Upper lobe of left lung (tissue), 6 donors: ENCODE data around the gene KIAA1217. TPM values are rescaled to one million over a fixed set of nuclear protein-coding genes. Genes with fewer than 3 reads are reported as not detected.
A peak's percentile ranks its signal among the peaks of the same experiment; 100 is the strongest.

Experiments used
- ATAC-seq, 2 donors: fragments of 200-7000 bp; cut with Tn5 transposase; one replicate each; pipeline ENCODE4 v1.9.1; 2022; ENCODE audit warnings: mild to moderate bottlenecking in 2 of 2, moderate library complexity in 2 of 2; ENCODE audit not compliant: low FRiP score in 2 of 2
- DNase-seq, 2 donors: peaks; one replicate each; pipeline ENCODE4 v3.0.0-alpha.2; 2019 to 2020
- H3K27ac ChIP-seq, 4 donors: fragments of 200-600 bp; sonication (generic); one replicate each; pipeline ENCODE4 v1.5.1; 2016 to 2019
- H3K27me3 ChIP-seq, 4 donors: fragments of 200-600 bp; sonication (generic); one replicate each; pipeline ENCODE4 v1.5.1; 2017 to 2019
- H3K36me3 ChIP-seq, 4 donors: fragments of 200-600 bp; sonication (generic); one replicate each; pipeline ENCODE4 v1.5.1; 2016 to 2019
- H3K4me1 ChIP-seq, 4 donors: fragments of 200-600 bp; sonication (generic); one replicate each; pipeline ENCODE4 v1.5.1; 2018 to 2019
- H3K4me3 ChIP-seq, 4 donors: fragments of 200-600 bp; sonication (generic); one replicate each; pipeline ENCODE4 v1.5.1; 2017 to 2019; ENCODE audit warnings: mild to moderate bottlenecking in 2 of 4, moderate library complexity in 1 of 4
- H3K9me3 ChIP-seq, 4 donors: fragments of 200-600 bp; sonication (generic); one replicate each; pipeline ENCODE4 v1.5.1; 2018 to 2019
- EP300 ChIP-seq, 4 donors: sonication (generic); formaldehyde crosslinking; IDR thresholded peaks; one replicate each; pipeline ENCODE4 v1.5.1; 2017; ENCODE audit warnings: antibody characterized with exemption in 4 of 4, control low read depth in 2 of 4
- POLR2A ChIP-seq, 4 donors: fragments of 450-650 bp; IDR thresholded peaks; one replicate each; pipeline ENCODE4 v1.5.1; 2016 to 2017; ENCODE audit warnings: antibody characterized with exemption in 4 of 4, mild to moderate bottlenecking in 2 of 4
- POLR2AphosphoS5 ChIP-seq, 2 donors: sonication (generic); formaldehyde crosslinking; IDR thresholded peaks; one replicate each; pipeline ENCODE4 v1.5.1; 2017; ENCODE audit warnings: antibody characterized with exemption in 2 of 2
- WGBS, 2 donors: methylation state at CpG; one replicate each; pipeline ENCODE4 v1.1.5; 2017 to 2018; 5-methylcytosine and 5-hydroxymethylcytosine counted together
- total RNA-seq, 6 donors: library from RNA; depleted of rRNA in 4 of 6; stranded (reverse); fragments of >200 nt in 4 of 6; gene quantifications; one replicate each; pipeline versions ENCODE4 v1.1.0 to v1.2.1, GENCODE V29; 2016 to 2021
- TF ChIP-seq, protein P1 (sequence below), 6 experiments: fragments of 450-650 bp in 4 of 6; fragments of 200-600 bp in 2 of 6; sonication (generic) in 2 of 6; IDR thresholded peaks; one replicate each; pipeline ENCODE4 v1.5.1; 2016 to 2019; ENCODE audit warnings: antibody characterized with exemption in 6 of 6
- donor health status: DM: no; HTN: no; CAD: no; lungs with moderate emphysema.
- donor health status: DM: no; HTN: yes; CAD: no; lungs with severe emphysema.

The KIAA1217 gene
- total RNA-seq, 6 donors from 2014 or later: 18.4 to 109 (median 41.0) TPM

DNA sequence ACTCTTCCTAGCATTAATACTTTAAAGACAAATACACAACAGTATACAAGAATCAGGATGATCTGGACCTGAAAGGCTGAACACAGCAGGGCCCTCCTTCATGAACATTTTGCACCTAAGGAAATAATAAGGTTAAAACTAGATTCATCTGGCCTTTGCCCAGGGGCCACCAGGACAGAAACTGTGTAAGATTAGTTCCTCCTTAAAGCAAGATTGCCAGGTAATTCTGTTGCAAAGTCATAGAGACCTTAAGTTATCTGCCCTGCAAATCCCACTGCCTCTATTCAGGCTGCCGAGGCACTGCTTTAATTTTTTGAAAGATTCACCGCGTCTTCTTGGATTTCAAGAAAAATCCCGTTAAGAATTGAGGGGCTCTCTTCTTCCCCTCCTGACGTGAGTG lies 1.6 kb upstream of the KIAA1217 start:
- DNase-seq: no peak
- Histone ChIP-seq H3K27me3 (no peaks in the 10 kb centered on the region), H3K27ac (peak overlapping the region; percentile 87 to 92 (median 88)), H3K9me3 (no peaks in the 10 kb centered on the region), H3K36me3 (no peaks in the 10 kb centered on the region), H3K4me3 (peak overlapping the region in 1 of 4 donors; percentile 55), H3K4me1 (peaks cover 11 to 38% (median 17%) of the 10 kb centered on the region in 4 donors)
- WGBS, 2 donors: 47 to 49% methylated on average over 5 of the region's 5 CpGs
- no peak for ATAC-seq
- no peak for TF ChIP-seq EP300 (IDR thresholded peaks at IDR 0.05)
- no peak for TF ChIP-seq POLR2AphosphoS5 (IDR thresholded peaks at IDR 0.05)
- no peak for TF ChIP-seq POLR2A (IDR thresholded peaks at IDR 0.05)
- TF ChIP-seq, protein P1, sequence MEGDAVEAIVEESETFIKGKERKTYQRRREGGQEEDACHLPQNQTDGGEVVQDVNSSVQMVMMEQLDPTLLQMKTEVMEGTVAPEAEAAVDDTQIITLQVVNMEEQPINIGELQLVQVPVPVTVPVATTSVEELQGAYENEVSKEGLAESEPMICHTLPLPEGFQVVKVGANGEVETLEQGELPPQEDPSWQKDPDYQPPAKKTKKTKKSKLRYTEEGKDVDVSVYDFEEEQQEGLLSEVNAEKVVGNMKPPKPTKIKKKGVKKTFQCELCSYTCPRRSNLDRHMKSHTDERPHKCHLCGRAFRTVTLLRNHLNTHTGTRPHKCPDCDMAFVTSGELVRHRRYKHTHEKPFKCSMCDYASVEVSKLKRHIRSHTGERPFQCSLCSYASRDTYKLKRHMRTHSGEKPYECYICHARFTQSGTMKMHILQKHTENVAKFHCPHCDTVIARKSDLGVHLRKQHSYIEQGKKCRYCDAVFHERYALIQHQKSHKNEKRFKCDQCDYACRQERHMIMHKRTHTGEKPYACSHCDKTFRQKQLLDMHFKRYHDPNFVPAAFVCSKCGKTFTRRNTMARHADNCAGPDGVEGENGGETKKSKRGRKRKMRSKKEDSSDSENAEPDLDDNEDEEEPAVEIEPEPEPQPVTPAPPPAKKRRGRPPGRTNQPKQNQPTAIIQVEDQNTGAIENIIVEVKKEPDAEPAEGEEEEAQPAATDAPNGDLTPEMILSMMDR (IDR thresholded peaks at IDR 0.05): no peak

DNA sequence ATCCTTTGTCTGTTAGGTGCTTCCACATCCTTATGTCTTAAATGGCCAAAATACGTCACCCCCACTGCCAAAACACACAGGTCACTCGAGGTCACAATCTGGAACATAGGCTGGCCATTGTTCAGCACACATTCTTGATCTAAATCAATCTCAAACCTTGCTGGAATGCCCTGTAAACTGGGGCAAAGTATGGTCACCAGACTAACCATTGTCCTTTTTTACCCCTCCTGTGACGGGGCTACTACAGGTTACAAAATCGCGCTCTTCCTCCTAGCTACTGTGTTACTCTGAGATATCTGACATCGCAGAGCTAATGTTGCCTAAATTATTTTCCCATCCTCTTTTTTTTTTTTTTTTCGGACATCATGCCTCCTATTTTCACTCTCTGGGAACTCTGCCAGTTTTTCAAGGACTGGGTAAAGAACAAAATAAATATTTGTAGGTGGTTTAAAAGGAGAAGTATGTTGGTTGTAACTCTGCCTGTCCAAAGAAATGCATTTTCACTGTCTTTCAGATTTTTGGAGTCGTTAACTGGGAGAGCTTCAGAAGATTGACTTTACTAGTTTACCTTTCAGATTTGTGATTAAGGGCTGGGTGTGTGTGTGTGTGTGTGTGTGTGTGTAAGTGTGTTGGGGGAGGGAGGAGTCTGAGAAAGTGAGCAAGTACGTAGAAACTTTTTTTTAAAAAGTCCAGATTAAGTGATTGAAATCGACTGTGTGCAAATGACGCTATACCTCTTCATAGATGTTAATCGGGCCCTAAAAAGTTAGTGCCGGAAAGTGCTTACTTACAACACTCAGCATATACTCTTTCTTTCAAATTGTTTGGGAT lies 942 bp upstream of the KIAA1217 start:
- peak in 1 of 2 donors; percentile 34 for DNase-seq
- Histone ChIP-seq H3K36me3 (no peaks in the 10 kb centered on the region), H3K27ac (peak overlapping the region; percentile 87 to 92 (median 88)), H3K9me3 (no peaks in the 10 kb centered on the region), H3K4me3 (peak overlapping the region in 3 of 4 donors; percentile 44 to 55 (median 55)), H3K27me3 (no peaks in the 10 kb centered on the region), H3K4me1 (peaks cover 11 to 44% (median 17%) of the 10 kb centered on the region in 4 donors)
- 36 to 39% methylated on average over 13 of the region's 13 CpGs for WGBS, 2 donors
- ATAC-seq: peak in 1 of 2 donors; percentile 63
- TF ChIP-seq POLR2A (IDR thresholded peaks at IDR 0.05) (no peak), POLR2AphosphoS5 (IDR thresholded peaks at IDR 0.05) (peak; percentile 52 to 70), EP300 (IDR thresholded peaks at IDR 0.05) (peak in 2 of 4 donors; percentile 54 to 83)
- TF ChIP-seq, protein P1 (IDR thresholded peaks at IDR 0.05): no peak

DNA sequence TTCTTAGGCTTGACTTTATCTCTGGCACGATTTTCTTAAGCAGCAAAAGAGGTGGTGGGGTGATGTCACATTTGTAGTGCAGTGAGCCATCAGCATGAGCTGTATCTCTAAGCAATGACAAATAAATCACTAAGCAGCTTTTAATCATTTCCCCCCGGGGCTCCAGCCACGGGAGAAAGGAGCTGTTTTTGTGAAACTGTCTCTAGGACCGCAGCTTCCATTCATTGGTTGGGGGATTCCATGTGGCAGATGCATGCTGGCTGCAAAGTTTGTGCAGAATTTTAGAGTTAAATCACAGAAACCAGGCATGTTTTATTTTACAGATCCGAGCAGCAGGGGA lies 464 bp downstream of the KIAA1217 start:
- 2% methylated on average over 5 of the region's 5 CpGs for WGBS, 2 donors
- Histone ChIP-seq H3K4me1 (peaks cover 16 to 51% (median 21%) of the 10 kb centered on the region in 4 donors), H3K27me3 (no peaks in the 10 kb centered on the region), H3K4me3 (peak overlapping the region; percentile 11 to 55 (median 50)), H3K27ac (peak overlapping the region; percentile 87 to 92 (median 88)), H3K9me3 (no peaks in the 10 kb centered on the region), H3K36me3 (no peaks in the 10 kb centered on the region)
- peak in 1 of 2 donors; percentile 72 for ATAC-seq
- DNase-seq: no peak
- TF ChIP-seq EP300 (IDR thresholded peaks at IDR 0.05): no peak

DNA sequence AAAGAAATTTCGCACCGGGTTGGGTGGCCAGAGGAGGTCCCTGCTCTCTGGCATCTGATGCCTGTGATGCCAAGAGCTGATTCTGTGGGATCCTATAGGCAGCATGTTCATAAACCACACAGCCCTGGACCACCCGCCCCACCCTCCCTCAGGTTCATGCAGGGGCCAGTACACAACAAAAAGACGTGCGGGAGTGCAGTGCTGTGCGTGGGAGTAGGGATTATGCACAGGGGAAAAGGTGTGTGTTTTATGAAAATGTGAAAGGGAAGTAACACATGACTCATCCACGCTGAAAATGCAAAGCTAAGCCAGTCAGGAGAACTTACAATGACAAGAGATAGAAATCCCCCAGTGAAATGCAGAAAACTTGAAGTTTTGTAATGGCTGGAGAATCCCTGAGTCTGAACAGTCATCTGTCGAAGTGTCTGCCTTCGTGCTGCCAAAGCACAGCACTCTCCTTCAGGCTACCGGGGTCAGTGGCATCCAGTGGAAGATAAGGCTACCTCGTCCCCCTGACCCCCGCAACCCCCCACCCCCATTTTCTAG lies 1.1 kb downstream of the KIAA1217 start:
- ATAC-seq (peak in 1 of 2 donors; percentile 57), DNase-seq (no peak)
- Histone ChIP-seq H3K4me1 (peaks cover 21 to 57% (median 27%) of the 10 kb centered on the region in 4 donors), H3K27ac (peak overlapping the region; percentile 87 to 92 (median 88)), H3K27me3 (no peaks in the 10 kb centered on the region), H3K9me3 (no peaks in the 10 kb centered on the region), H3K36me3 (no peaks in the 10 kb centered on the region), H3K4me3 (peak overlapping the region in 3 of 4 donors; percentile 44 to 55 (median 55))
- TF ChIP-seq POLR2A (IDR thresholded peaks at IDR 0.05) (no peak), EP300 (IDR thresholded peaks at IDR 0.05) (no peak), POLR2AphosphoS5 (IDR thresholded peaks at IDR 0.05) (no peak)
- TF ChIP-seq, protein P1 (IDR thresholded peaks at IDR 0.05): no peak
- 12 to 19% methylated on average over 12 of the region's 12 CpGs for WGBS, 2 donors

DNA sequence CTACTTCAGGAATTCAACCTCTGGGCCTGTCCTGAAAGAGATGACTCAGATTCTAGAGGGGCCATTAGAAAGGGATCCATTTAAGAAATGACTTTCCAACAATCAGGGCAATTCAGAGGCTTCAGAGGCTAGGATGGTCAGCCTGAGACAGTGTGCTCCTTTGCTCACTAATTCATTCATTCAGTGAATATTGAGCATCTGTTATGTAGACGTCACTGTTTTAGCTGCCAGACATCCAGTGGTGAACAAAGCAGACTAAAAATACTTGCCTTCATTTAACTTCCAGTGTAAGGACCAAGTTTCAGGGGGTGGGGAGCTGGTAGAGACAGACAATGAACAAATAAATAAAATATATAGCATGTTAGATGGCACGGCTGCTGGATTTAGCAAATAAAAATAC lies 1.6 kb downstream of the KIAA1217 start:
- Histone ChIP-seq H3K36me3 (no peaks in the 10 kb centered on the region), H3K27me3 (no peaks in the 10 kb centered on the region), H3K4me1 (peaks cover 21 to 62% (median 30%) of the 10 kb centered on the region in 4 donors), H3K27ac (peak overlapping the region; percentile 87 to 92 (median 88)), H3K4me3 (peak overlapping the region in 3 of 4 donors; percentile 44 to 55 (median 55)), H3K9me3 (no peaks in the 10 kb centered on the region)
- WGBS, 2 donors: 62 to 71% methylated on average over 2 of the region's 2 CpGs
- no peak for ATAC-seq
- no peak for DNase-seq
- TF ChIP-seq POLR2AphosphoS5 (IDR thresholded peaks at IDR 0.05) (no peak), POLR2A (IDR thresholded peaks at IDR 0.05) (no peak), EP300 (IDR thresholded peaks at IDR 0.05) (no peak)
- TF ChIP-seq, protein P1 (IDR thresholded peaks at IDR 0.05): no peak
